Measurements from ENCODE around the gene ERBB2. TPM values are rescaled to one million over a fixed set of nuclear protein-coding genes. Genes with fewer than 3 reads are reported as not detected.

Gene ERBB2
- 52.1 TPM for total RNA-seq

DNA sequence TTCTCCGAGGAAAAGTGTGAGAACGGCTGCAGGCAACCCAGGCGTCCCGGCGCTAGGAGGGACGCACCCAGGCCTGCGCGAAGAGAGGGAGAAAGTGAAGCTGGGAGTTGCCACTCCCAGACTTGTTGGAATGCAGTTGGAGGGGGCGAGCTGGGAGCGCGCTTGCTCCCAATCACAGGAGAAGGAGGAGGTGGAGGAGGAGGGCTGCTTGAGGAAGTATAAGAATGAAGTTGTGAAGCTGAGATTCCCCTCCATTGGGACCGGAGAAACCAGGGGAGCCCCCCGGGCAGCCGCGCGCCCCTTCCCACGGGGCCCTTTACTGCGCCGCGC, at the start of gene ERBB2:
Gene ERBB2, plus strand, starts transcription at position 247 of the 330 bp plus-strand sequence. CDS start 175 bp downstream, outside the sequence.
- Histone ChIP-seq H3K9me3 (no peaks in the 10 kb centered on the region), H3K27me3 (no peaks in the 10 kb centered on the region), H3K4me3 (peak within 1 kb of the TSS; percentile 69 to 72), H3K4me1 (peaks cover 42% of the 10 kb centered on the region), H3K27ac (peak within 1 kb of the TSS; percentile 77), H3K36me3 (no peaks in the 10 kb centered on the region)
- intact Hi-C loops (cut with DNase I), result no loop called here
- DNase-seq (ENCODE audit: extremely low spot score in 2 of 2), result no peak
- peak in 1 of 2 donors; percentile 24 for TF ChIP-seq POLR2A (IDR thresholded peaks at IDR 0.05)
- TF ChIP-seq POLR2AphosphoS5 (IDR thresholded peaks at IDR 0.05; ENCODE audit: insufficient read depth in 1 of 2, low read depth in 1 of 2), result peak; percentile 45 to 87
- TF ChIP-seq, protein P1, sequence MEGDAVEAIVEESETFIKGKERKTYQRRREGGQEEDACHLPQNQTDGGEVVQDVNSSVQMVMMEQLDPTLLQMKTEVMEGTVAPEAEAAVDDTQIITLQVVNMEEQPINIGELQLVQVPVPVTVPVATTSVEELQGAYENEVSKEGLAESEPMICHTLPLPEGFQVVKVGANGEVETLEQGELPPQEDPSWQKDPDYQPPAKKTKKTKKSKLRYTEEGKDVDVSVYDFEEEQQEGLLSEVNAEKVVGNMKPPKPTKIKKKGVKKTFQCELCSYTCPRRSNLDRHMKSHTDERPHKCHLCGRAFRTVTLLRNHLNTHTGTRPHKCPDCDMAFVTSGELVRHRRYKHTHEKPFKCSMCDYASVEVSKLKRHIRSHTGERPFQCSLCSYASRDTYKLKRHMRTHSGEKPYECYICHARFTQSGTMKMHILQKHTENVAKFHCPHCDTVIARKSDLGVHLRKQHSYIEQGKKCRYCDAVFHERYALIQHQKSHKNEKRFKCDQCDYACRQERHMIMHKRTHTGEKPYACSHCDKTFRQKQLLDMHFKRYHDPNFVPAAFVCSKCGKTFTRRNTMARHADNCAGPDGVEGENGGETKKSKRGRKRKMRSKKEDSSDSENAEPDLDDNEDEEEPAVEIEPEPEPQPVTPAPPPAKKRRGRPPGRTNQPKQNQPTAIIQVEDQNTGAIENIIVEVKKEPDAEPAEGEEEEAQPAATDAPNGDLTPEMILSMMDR (IDR thresholded peaks at IDR 0.05), result no peak

DNA sequence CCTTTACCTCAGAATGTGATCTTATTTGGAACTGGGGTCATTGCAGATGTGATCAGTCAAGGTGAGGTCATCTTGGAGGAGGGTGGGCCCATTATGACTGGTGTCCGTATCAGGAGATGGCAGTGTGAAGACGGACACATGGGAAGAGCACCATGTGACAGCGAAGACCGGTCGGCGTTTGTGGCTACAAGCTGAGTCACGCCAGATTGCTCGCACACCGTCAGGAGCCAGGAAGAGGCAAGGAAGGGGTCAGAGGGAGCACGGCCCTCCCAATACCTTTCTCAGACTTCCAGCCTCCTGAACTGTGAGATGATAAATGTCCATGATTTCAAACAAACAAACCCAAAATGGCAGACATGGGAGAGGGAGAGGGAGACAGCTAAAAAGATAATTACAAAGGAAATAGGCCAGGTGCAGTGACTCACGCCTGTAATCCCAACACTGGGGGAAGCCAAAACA, 49.7 kb upstream of the ERBB2 start:
- Histone ChIP-seq H3K27me3 (no peaks in the 10 kb centered on the region), H3K36me3 (no peaks in the 10 kb centered on the region), H3K4me3 (no peak overlapping the region), H3K4me1 (peaks cover 25% of the 10 kb centered on the region), H3K9me3 (no peaks in the 10 kb centered on the region), H3K27ac (no peak overlapping the region)
- intact Hi-C loops (cut with DNase I), result no loop called here
- TF ChIP-seq, protein P1 (IDR thresholded peaks at IDR 0.05), result no peak
- no peak for TF ChIP-seq POLR2AphosphoS5 (IDR thresholded peaks at IDR 0.05; ENCODE audit: insufficient read depth in 1 of 2, low read depth in 1 of 2)
- TF ChIP-seq POLR2A (IDR thresholded peaks at IDR 0.05), result no peak
- no peak for DNase-seq (ENCODE audit: extremely low spot score in 2 of 2)

DNA sequence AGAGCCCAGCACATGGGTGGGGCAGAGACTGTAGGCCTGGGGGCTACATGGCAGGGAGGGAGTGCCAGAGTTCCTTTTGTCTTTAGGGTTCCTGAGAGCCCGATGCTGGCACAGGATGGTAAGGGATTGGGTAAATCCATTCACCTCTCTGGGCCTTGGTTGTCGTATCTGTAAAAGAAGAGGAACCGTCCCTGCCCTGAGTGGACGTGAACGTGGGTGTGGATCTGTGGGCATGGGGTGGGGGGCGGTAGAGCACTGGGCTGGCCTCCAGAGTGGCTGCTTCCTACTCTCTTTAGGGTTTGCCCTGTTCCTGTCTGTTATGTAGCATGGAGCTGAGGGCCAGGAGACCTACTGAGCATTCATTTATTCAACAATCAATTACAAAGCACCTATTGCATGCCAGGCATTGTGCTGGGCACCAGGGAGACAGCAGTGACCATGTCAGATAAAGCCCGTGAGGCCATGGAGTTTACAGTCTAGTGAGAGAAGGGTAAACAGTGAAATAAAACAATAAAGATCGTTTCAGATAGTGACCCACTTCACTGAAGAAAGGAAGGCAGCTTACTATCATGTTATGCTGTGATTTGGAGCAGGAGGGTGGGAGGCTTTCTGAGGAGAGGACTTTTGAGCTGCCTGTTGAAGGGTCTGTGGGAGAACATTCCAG, 47.8 kb upstream of the ERBB2 start:
- no peak for DNase-seq (ENCODE audit: extremely low spot score in 2 of 2)
- Histone ChIP-seq H3K36me3 (peaks cover 0 to 11% of the 10 kb centered on the region in 2 donors), H3K4me1 (peaks cover 25% of the 10 kb centered on the region), H3K27ac (no peak overlapping the region), H3K9me3 (no peaks in the 10 kb centered on the region), H3K4me3 (no peak overlapping the region), H3K27me3 (no peaks in the 10 kb centered on the region)
- intact Hi-C loops (cut with DNase I), result no loop called here
- TF ChIP-seq POLR2AphosphoS5 (IDR thresholded peaks at IDR 0.05; ENCODE audit: insufficient read depth in 1 of 2, low read depth in 1 of 2) (no peak), POLR2A (IDR thresholded peaks at IDR 0.05) (no peak)
- TF ChIP-seq, protein P1 (IDR thresholded peaks at IDR 0.05), result no peak

DNA sequence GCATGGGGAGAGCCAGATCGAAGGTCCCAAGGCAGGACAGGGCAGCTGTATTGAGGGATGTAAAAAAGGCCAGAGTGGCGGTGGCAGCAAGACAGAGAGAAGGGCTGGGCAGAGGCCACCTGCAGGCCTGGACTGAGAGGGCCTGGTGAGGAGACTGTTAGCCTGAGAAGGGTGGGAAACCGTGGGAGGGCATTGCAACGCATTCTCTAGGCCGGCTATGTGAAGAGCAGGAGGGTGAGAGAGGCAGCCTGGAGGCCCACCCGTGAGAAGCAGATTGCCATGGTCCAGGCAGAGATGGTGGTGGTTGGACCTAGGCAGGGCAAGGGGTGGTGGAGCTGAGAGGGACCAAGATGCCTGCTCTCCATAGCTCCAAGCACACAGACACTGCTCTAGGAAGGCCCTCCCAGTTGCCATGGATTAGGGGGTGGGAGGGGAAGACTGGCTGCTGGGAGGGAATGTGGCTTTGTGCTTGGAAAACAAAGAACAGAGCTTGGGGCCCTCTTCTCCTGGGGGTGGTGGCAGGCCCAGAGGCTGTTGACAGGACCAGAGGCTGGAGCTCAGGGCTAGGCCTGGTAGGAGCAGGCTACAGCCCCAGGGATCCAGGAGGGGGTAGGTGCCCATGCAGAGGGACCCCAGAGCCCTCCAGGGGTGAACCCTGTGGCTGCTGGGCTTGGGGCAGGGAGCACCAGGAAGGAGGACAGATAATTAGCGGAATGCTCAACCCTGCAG, 47.1 kb upstream of the ERBB2 start:
- no peaks in the 10 kb centered on the region for H3K9me3 ChIP-seq
- intact Hi-C loops (cut with DNase I), result no loop called here
- H3K4me1 ChIP-seq, result peaks cover 25% of the 10 kb centered on the region
- H3K27ac ChIP-seq, result no peak overlapping the region
- TF ChIP-seq, protein P1 (IDR thresholded peaks at IDR 0.05), result no peak
- TF ChIP-seq POLR2A (IDR thresholded peaks at IDR 0.05) (no peak), POLR2AphosphoS5 (IDR thresholded peaks at IDR 0.05; ENCODE audit: insufficient read depth in 1 of 2, low read depth in 1 of 2) (no peak)
- no peak overlapping the region for H3K4me3 ChIP-seq
- H3K27me3 ChIP-seq, result no peaks in the 10 kb centered on the region
- H3K36me3 ChIP-seq, result peaks cover 0 to 12% of the 10 kb centered on the region in 2 donors
- DNase-seq (ENCODE audit: extremely low spot score in 2 of 2), result no peak

DNA sequence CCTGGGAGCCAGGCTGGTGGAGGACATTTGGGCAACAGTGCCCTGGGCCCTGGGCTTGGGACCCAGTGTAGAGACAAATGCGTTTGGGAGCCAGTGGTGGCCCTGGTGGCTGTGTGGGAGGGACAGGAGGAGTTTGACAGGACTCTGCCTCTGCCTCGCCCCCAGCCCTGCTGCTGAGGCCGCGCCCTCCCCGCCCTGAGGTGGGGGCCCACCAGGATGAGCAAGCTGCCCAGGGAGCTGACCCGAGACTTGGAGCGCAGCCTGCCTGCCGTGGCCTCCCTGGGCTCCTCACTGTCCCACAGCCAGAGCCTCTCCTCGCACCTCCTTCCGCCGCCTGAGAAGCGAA, 46.6 kb upstream of the ERBB2 start:
- H3K4me3 ChIP-seq, result no peak overlapping the region
- no peak for DNase-seq (ENCODE audit: extremely low spot score in 2 of 2)
- peaks cover 25% of the 10 kb centered on the region for H3K4me1 ChIP-seq
- peaks cover 0 to 14% of the 10 kb centered on the region in 2 donors for H3K36me3 ChIP-seq
- H3K27ac ChIP-seq, result no peak overlapping the region
- no peaks in the 10 kb centered on the region for H3K27me3 ChIP-seq
- intact Hi-C loops (cut with DNase I), result no loop called here
- no peak for TF ChIP-seq POLR2AphosphoS5 (IDR thresholded peaks at IDR 0.05; ENCODE audit: insufficient read depth in 1 of 2, low read depth in 1 of 2)
- TF ChIP-seq, protein P1 (IDR thresholded peaks at IDR 0.05), result no peak
- TF ChIP-seq POLR2A (IDR thresholded peaks at IDR 0.05), result no peak
- no peaks in the 10 kb centered on the region for H3K9me3 ChIP-seq

Data from vagina (tissue), 2 donors.